SU-DHL-6 (cell line): ENCODE data around the gene NDUFB10.

Experiments used
- H2AFZ ChIP-seq: fragments of 200-600 bp; sonication (generic); 2 replicates; pipeline ENCODE4 v1.6.1; 2014; ENCODE audit warnings: low read depth, mild to moderate bottlenecking, moderate library complexity, mixed read lengths, antibody characterized with exemption, low read length; ENCODE audit not compliant: severe bottlenecking
- H3F3A ChIP-seq: fragments of 200-600 bp; shearing (Covaris generic); 2 replicates; pipeline ENCODE4 v1.6.0; 2016; ENCODE audit warnings: antibody characterized with exemption, mild to moderate bottlenecking; ENCODE audit not compliant: insufficient read depth
- H3K27ac ChIP-seq: fragments of 200-600 bp; sonication (generic); 2 replicates; pipeline ENCODE4 v1.5.1; 2016; ENCODE audit warnings: low read depth, mild to moderate bottlenecking, low read length, moderate library complexity, mixed read lengths
- H3K27me3 ChIP-seq: fragments of 200-600 bp; sonication (generic), shearing (Covaris generic); 2 replicates; pipeline ENCODE4 v1.6.0; 2014; ENCODE audit warnings: mild to moderate bottlenecking, low read length
- H3K36me3 ChIP-seq: fragments of 200-600 bp; sonication (generic); 2 replicates; pipeline ENCODE4 v1.6.1; 2014; ENCODE audit warnings: mild to moderate bottlenecking, low read length, mixed read lengths
- H3K4me2 ChIP-seq: fragments of 300-600, 200-600 bp; shearing (Covaris generic), sonication (generic); 2 replicates; pipeline ENCODE4 v1.6.0; 2014; ENCODE audit warnings: low read length, low read depth, mild to moderate bottlenecking; ENCODE audit not compliant: poor library complexity, severe bottlenecking
- H3K4me3 ChIP-seq: fragments of 200-600 bp; sonication (generic); 2 replicates; pipeline ENCODE4 v1.5.1; 2014; ENCODE audit warnings: antibody characterized with exemption, low read length, mild to moderate bottlenecking, mixed read lengths; ENCODE audit not compliant: insufficient read depth, poor library complexity, severe bottlenecking
- H3K79me2 ChIP-seq: fragments of 200-600 bp; sonication (generic); 2 replicates; pipeline ENCODE4 v1.6.1; 2014; ENCODE audit warnings: mild to moderate bottlenecking, low read length, moderate library complexity; ENCODE audit not compliant: insufficient read depth
- H3K9ac ChIP-seq: fragments of 200-600 bp; sonication (generic); 2 replicates; pipeline ENCODE4 v1.7.0; 2014; ENCODE audit warnings: mild to moderate bottlenecking, low read length
- H3K9me2 ChIP-seq: fragments of 200-600 bp; sonication (generic); replicated peaks from 2 replicates; pipeline ENCODE4 v1.6.1; 2014; ENCODE audit warnings: low read length; ENCODE audit not compliant: insufficient read depth
- H3K9me3 ChIP-seq: fragments of 200-600 bp; sonication (generic); 2 replicates; pipeline ENCODE4 v1.6.1; 2014; ENCODE audit warnings: low read length, mixed read lengths; ENCODE audit not compliant: insufficient read depth
- H4K20me1 ChIP-seq: fragments of 200-600 bp; sonication (generic); 2 replicates; pipeline ENCODE4 v1.6.1; 2014; ENCODE audit warnings: low read depth, mild to moderate bottlenecking, antibody characterized with exemption, low read length, moderate library complexity, mixed read lengths
- CTCF ChIP-seq: fragments of 200-600 bp; sonication (generic); IDR thresholded peaks from one replicate; pipeline ENCODE4 v1.5.1; 2017; ENCODE audit warnings: antibody characterized with exemption, mild to moderate bottlenecking, low read length, moderate library complexity; ENCODE audit not compliant: insufficient read depth, poor library complexity, severe bottlenecking
- EZH2phosphoT487 ChIP-seq: fragments of 200-600 bp; sonication (generic), shearing (Covaris generic); conservative IDR thresholded peaks from 2 replicates; pipeline ENCODE4 v1.6.1; 2018; ENCODE audit warnings: mild to moderate bottlenecking, antibody characterized with exemption, low read length, moderate library complexity, mixed read lengths

NDUFB10 gene

GRCh38 chr16:2005646-2006045 lies 46.3 kb downstream of the NDUFB10 start:
- H3K4me3 ChIP-seq: no peak overlapping the region
- peaks cover 61% of the 10 kb centered on the region for H3K79me2 ChIP-seq
- H3K9me3 ChIP-seq: no peaks in the 10 kb centered on the region
- H3K36me3 ChIP-seq: no peaks in the 10 kb centered on the region
- H3K27me3 ChIP-seq: no peaks in the 10 kb centered on the region
- H4K20me1 ChIP-seq: no peaks in the 10 kb centered on the region; the same call in 1 of the 2 replicates
- H3K4me2 ChIP-seq: no peak overlapping the region
- TF ChIP-seq CTCF (no peak), EZH2phosphoT487 (no peak)
- H2AFZ ChIP-seq: no peak overlapping the region
- H3F3A ChIP-seq: 0 out of 2 replicates have a peak, but pooled peaks cover 3% of the 10 kb centered on the region
- H3K27ac ChIP-seq: no peak overlapping the region
- no peaks in the 10 kb centered on the region for H3K9me2 ChIP-seq
- no peak overlapping the region for H3K9ac ChIP-seq

- Histone ChIP-seq H3K27me3 (no peaks in the 10 kb centered on the region), H2AFZ (no peak overlapping the region), H3K36me3 (no peaks in the 10 kb centered on the region), H3K4me2 (no peak overlapping the region), H3K9ac (no peak overlapping the region), H3K4me3 (no peak overlapping the region), H4K20me1 (no peaks in the 10 kb centered on the region; the same call in 1 of the 2 replicates), H3K9me2 (no peaks in the 10 kb centered on the region), H3K79me2 (peaks cover 61% of the 10 kb centered on the region), H3K27ac (no peak overlapping the region), H3F3A (0 out of 2 replicates have a peak, but pooled peaks cover 3% of the 10 kb centered on the region), H3K9me3 (no peaks in the 10 kb centered on the region)
- no peak for TF ChIP-seq CTCF
- TF ChIP-seq EZH2phosphoT487: no peak
These were observed 47.0 kb downstream of the NDUFB10 start for GRCh38 chr16:2006317-2006716.

- no peak for TF ChIP-seq EZH2phosphoT487
- TF ChIP-seq CTCF: no peak
- H3K4me3 ChIP-seq: peak overlapping the region; percentile 83
- H3K4me2 ChIP-seq: peak overlapping the region; percentile 92
- H3K36me3 ChIP-seq: no peaks in the 10 kb centered on the region
- H3F3A ChIP-seq: 0 out of 2 replicates have a peak, but pooled peaks cover 3% of the 10 kb centered on the region
- H3K27me3 ChIP-seq: no peaks in the 10 kb centered on the region
- H3K9me2 ChIP-seq: no peaks in the 10 kb centered on the region
- peak overlapping the region; percentile 76 for H3K9ac ChIP-seq
- no peaks in the 10 kb centered on the region for H3K9me3 ChIP-seq
- peaks cover 61% of the 10 kb centered on the region for H3K79me2 ChIP-seq
- H2AFZ ChIP-seq: no peak overlapping the region
- H3K27ac ChIP-seq: 0 out of 2 replicates have a peak overlapping the region, but pooled peaks have one; percentile 54
- H4K20me1 ChIP-seq: no peaks in the 10 kb centered on the region; the same call in 1 of the 2 replicates
These were observed 47.9 kb downstream of the NDUFB10 start for GRCh38 chr16:2007081-2007836.
